Fibroblast of pulmonary artery (primary cell): Measurements from ENCODE around the gene GYPC.
A peak's percentile ranks its signal among the peaks of the same experiment; 100 is the strongest.

Experiments
- DNase-seq: peaks from one replicate; pipeline ENCODE4 v3.0.0-alpha.2; 2010; ENCODE audit warnings: low read depth
- H3K4me3 ChIP-seq: replicated peaks from 2 replicates; pipeline ENCODE4 v1.5.1; 2011; ENCODE audit warnings: low read depth, mild to moderate bottlenecking, control low read depth, low read length, moderate library complexity
- TF ChIP-seq, protein P1 (sequence below): IDR thresholded peaks from 2 replicates; pipeline ENCODE4 v1.5.1; 2011; ENCODE audit warnings: mild to moderate bottlenecking, control low read depth, low read length, inconsistent platforms; ENCODE audit errors: missing control alignments

The GYPC gene, protein sequence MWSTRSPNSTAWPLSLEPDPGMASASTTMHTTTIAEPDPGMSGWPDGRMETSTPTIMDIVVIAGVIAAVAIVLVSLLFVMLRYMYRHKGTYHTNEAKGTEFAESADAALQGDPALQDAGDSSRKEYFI

DNA sequence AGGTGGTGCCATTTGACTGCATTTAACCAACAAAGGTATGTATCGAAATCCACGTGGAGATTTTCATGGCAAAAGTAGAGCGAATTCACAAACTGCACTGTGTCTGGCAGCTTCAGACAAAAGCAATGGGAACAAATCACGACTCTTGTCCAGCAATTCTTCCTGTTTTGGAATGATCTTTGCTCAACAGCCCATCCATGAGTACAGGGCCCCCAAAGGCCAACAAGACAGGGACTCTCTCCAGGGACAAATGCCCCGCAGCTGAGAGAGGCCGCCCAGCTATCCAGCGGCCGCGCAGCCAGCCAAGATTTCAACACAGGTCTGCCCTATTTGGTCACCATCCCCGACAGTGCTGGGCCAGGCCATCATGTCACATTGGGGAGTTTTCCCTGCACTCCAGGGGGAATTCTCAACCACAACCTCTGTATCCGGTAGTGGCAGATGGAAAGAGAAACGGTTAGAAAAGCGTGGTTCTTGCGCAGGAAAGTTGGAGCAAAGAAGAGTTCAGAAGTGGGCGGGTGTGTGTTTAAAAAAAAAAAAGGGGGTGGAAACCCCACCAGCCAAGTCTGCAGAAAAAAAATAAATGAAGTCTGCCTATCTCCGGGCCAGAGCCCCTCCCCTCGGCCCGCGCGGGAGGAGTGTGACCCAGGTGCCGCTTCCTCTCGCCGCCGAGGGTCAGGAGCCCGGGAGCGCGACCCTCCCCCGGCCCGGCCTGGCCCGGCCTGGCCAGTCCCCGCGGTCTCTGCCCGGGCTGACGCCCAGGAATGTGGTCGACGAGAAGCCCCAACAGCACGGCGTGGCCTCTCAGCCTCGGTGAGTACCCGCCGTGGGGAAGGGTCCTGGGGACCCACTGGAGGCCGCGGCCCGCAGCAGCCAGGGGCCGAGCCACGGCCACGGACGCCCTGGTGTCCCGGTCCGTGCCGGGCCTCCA, at the start of gene GYPC:
Gene GYPC (plus strand): TSS at position 659 of the 931 bp plus-strand sequence. CDS start 106 bp downstream, at position 765.
- DNase-seq, result peak; percentile 84
- H3K4me3 ChIP-seq, result peak within 1 kb of the TSS; percentile 84
- TF ChIP-seq, protein P1, sequence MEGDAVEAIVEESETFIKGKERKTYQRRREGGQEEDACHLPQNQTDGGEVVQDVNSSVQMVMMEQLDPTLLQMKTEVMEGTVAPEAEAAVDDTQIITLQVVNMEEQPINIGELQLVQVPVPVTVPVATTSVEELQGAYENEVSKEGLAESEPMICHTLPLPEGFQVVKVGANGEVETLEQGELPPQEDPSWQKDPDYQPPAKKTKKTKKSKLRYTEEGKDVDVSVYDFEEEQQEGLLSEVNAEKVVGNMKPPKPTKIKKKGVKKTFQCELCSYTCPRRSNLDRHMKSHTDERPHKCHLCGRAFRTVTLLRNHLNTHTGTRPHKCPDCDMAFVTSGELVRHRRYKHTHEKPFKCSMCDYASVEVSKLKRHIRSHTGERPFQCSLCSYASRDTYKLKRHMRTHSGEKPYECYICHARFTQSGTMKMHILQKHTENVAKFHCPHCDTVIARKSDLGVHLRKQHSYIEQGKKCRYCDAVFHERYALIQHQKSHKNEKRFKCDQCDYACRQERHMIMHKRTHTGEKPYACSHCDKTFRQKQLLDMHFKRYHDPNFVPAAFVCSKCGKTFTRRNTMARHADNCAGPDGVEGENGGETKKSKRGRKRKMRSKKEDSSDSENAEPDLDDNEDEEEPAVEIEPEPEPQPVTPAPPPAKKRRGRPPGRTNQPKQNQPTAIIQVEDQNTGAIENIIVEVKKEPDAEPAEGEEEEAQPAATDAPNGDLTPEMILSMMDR, result no peak

DNA sequence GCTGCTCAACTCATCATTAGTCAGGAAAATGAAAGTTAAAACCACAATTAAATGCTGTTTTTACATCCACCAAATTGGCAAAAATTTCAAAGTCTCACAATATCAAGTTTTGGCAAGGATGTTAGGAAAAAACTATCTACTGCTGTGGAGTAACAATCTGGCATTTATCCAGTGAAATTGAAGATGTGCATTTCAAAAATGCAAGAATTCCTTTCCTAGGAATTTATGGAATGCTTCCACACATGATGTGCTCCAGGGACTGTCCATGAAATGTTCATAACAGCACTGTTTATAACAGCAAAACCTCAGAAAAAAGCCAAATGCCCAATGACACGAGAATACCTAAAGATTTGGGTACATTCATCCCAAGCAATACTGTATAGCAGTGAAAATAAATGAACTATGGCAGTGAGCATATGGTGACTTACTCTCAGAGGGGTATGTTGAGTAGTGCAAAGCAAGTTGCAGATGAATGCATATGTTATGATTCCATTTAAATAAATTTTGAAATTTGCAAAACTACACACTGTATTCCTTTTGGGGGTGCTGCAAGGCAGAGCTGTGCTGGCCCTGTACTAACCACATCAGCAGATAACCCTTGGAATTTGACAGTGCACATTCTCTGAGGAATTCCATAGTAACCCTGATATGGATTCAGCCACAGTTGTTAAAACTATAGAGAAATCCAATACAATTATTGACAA, 41.3 kb upstream of the GYPC start:
- peak; percentile 79 for DNase-seq
- TF ChIP-seq, protein P1, result no peak
- no peak overlapping the region for H3K4me3 ChIP-seq

DNA sequence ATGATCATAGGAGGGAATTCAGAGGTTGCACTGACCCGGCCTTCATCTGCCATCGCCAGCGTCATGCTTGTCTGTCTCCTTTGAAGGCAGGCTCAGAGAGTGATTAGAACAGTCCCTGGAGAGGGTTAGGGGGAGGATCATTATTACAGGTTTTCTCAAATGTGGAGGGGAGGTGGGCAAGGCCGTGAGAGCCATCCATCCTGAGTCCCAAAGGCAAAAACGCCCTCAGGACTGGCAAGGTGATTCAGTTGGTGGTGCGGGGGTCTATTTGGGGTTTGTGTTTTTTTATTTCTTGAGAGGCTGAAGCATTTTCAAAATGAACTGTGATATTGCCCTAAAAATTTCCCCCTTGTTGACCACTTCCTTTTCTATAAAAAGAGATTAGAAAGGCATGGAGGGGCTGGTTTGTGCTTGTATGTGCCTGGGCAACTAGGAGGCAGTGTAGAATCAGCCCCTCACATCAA, 39.3 kb upstream of the GYPC start:
- H3K4me3 ChIP-seq, result no peak overlapping the region
- TF ChIP-seq, protein P1, result no peak
- DNase-seq, result no peak

DNA sequence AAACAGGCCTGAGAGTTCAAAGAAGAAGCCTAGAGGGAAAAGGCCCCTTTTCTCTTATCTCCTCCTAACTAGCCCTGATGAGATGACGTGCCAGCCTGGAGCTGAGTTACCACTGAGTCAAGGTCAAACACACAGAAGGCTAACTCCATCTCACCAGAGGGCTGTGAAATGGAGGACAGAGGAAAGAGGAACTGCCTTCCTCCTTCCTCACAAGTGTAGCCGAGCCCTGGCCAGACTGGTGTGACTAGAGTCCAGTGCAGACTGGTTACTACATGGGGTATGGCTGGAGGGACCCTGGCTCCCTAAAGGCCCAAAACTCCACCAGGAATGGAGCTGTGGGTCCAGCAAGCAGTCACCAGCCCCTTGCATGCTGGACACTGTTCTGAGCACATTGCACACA, 35.7 kb upstream of the GYPC start:
- DNase-seq, result no peak
- TF ChIP-seq, protein P1, result no peak
- H3K4me3 ChIP-seq, result no peak overlapping the region

DNA sequence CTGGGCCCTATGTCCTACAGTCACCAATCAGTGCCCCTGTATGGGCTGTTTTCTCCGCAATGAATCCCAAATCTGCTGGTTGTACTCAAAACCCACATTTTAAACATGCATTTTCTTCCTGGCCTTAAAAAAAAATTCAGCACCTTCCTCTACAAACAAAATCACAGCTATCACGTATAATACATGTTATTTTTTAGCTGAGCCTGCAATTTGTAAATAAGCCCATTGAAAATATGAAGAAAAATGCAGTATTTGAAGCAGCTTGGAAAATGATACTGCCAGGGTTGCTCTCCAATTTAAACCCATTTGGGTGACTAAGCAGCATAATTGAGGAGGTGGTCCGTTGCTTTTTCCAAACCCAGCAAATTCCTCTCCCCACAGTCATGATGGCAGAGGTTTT, 33.0 kb upstream of the GYPC start:
- DNase-seq, result no peak
- H3K4me3 ChIP-seq, result no peak overlapping the region
- TF ChIP-seq, protein P1, result no peak

DNA sequence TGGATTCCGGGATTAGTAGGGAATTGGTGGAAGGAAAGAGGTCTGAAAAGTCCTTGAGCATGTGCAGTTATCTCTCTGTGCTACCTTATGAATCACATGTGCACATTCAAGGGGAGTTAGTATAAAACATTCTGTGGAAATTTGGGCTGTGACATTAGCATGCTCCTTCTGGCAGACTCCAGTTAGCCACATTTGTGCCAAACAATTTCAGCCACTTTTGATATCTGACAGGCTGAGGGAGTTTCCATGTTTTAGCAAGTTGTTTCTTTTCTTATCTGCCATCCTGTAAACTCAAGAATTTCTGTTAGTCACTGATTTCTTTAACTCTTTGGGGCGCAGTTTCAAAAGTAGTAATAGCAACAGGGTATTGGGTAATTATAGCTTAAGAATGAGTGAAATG, 28.3 kb upstream of the GYPC start:
- H3K4me3 ChIP-seq, result no peak overlapping the region
- peak; percentile 91 for DNase-seq
- TF ChIP-seq, protein P1, result no peak
